HUDEP-2 (cell line): ENCODE data around the gene SDR39U1.

ENCODE experiments used
- DNase-seq, 76 experiments: peaks; one replicate each; lab custom pipeline; 2025; ENCODE audit not compliant: unreplicated experiment in 76 of 76; lab: John Stamatoyannopoulos, UW

SDR39U1 gene

DNA sequence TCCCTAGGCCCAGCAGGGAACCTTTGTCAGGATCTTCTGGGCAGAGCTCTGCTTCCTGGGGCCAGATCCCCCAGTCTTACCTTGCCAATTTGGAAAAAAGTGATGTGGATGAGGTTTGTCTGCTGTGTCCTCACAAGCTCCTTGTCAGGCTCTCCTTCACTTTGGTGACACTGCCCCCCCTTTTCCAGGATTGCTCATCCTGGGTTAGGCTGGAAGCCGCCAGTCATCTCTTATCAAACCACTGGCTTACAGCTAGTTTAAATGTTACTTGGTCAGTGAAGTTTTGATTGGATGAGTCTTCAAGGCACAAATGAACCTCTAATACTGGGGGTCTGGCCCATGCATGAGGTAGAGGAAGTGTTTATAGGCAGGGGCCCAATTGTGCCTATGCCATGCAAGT lies 28.5 kb downstream of the SDR39U1 start:
- no peak for DNase-seq

- peak in 29 of 76 experiments; percentile 5 to 53 (median 26) for DNase-seq
Measured at GRCh38 chr14:24411443-24412389, 30.9 kb downstream of the SDR39U1 start.

- no peak for DNase-seq
Measured at GRCh38 chr14:24409956-24410355, 32.6 kb downstream of the SDR39U1 start.

DNA sequence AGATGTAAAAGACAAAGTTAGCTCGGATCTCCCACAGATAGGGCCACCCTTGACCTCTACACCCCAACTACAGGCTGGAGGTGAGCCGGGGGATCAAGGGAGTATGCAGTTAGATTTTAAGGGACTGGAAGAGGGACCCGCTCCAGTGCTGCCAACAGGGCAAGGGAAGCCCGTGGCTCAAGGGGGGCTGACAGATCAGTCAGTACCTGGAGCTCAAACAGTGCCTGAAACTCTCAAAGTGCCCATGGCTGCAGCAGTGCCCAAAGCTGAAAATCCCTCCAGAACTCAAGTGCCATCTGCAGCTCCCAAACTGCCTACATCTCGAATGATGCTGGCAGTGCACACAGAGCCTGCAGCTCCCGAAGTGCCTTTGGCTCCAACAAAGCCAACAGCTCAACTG lies 33.4 kb downstream of the SDR39U1 start:
- no peak for DNase-seq

DNA sequence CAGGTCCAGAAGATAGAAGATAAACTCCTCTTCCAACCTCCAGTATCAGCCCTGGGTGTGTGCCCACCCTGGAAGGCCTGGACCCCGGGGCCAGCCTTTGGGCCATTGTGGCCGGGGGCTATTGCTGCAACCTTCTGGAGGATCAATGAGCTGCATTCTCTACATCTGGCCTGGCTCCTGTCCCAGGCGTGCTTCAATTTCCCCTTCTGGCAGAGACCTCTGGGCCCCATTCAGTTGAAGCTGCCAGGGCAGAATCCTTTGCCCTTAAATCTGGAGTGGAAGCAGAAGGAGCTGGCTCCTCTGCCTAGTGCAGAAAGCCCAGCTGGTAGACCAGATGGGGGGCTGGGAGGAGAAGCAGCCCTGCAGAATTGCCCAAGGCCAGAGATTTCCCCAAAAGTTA lies 33.8 kb downstream of the SDR39U1 start:
- no peak for DNase-seq

DNA sequence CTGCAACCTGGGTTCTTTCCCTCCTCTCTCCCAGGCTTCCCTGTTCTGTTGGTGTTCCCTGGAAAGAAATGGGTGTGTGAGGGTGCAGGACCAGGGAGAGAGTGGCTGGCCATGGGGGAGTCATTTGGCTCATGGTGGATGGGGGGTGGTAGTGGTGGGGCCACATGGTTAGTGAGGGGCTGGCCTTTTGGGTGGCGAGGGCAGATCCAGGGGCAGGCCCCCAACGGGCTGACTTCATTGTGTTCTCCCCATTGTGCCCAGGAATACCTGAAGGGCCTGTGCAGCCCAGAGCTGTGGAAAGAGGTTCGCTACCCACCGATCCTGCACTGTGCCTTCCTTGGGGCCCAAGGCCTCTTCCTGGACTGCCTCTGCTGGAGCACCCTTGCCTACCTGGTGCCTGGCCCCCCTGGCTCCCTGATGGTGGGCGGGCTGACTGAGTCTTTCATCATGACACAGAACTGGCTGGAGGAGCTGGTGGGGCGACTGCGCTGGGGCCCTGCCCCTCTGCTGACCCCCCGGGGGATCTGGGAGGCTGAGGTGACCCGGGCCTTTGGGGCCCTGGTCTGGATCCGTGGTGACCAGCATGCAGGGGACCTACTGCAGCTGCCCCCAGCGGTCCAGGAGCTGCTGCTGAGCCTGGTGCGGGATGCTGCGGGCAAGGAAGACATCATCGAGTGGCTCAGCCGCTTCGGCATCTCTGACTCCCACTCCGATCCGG lies 34.8 kb downstream of the SDR39U1 start:
- no peak for DNase-seq

DNA sequence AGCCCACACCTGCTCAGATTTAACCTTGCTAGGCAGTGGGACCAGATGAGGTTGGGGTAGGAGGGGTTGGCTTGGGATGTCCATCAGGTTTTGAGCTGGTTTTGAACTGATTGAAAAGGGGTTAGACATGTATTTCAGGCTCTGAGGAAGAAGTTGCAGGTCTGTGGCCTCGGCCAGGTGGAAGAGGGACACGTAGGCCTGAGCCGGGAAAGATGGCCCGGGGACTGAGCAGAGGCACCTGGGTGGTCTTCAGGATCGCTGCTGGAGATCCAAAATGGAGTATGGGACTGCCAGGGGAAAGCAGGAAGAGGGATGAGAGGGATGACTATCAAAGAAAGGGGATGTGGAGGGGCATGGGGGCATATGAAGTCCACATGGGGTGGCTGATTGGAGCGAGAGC lies 36.2 kb downstream of the SDR39U1 start:
- DNase-seq = no peak

DNA sequence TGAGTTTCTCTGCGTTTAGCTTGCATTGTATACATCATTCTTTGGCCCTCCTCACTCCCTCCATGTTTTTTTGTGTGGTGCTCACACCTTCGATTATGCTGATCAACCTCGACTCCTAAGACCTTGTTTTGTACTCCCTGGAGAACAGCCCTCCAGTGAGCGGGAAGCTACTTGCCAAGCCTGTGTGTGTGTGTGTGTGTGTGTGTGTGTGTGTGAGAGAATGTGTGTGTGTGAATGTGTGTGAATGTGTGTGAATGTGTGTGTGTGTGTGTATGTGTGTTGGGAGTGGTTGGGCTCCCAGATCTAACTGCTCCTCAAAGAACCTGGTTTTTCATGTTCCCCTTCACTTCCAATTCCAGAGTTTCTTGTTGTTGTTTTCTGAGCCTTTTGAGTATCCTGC lies 37.8 kb downstream of the SDR39U1 start:
- DNase-seq = no peak

DNA sequence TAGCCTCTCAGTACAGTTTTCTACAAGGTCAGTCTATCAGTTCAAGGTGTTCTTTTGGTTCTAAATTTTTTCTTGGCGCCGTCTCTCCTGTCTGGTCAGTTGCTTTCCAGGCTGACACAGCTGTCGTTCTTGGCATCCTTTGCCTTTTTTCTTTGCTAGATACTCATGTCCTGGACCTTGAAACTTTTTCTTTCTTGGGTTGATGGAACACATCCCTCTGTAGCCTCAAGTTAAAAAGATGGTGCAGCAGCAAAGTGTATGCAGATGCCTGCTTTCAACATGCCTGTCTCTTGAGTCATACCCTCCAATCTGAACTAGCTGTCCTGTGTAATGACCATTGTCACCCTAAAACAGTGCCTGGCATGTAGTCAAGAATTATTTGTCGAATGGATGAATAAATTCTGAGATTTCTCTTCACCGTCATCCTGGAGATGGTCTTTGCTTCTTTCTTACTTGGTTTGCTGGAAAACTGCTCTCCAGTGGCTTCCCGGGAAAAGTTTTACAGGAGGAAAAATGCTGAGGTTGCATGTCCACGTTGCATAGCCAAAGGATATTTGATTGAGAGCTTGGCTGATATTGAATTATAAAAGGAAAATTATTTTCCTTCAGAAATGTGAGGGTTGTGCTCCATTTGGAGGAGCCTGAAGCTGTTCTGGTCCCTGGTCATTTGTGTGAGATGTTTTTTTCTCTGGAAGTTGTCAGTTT lies 39.1 kb downstream of the SDR39U1 start:
- no peak for DNase-seq

- DNase-seq = no peak
Measured at GRCh38 chr14:24401810-24402702, 40.5 kb downstream of the SDR39U1 start.

- no peak for DNase-seq
Measured at GRCh38 chr14:24399999-24400718, 42.4 kb downstream of the SDR39U1 start.

DNA sequence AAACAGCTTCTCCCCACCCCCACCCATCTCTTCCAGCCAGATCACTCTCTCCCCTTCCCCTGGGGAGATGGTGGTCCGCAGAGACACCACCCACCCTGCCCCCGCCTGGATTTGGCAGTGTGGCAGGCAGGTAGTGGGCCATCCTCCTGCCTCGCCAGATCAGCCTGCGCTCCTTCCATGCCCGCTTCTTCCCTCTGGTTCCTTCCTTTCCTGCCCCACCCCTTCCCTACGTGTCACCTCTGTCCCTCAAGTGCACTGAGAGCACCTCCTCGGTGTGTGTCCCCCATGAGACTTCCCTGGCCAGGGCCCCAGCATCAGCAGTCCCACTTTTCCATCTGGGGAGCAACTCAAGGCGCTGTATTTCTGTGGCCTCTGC lies 43.1 kb downstream of the SDR39U1 start:
- no peak for DNase-seq

- no peak for DNase-seq
Measured at GRCh38 chr14:24398653-24399446, 43.7 kb downstream of the SDR39U1 start, which contains the start of gene NYNRIN. Gene NYNRIN, plus strand, starts transcription at chr14:24399003. Its CDS starts 244 bp downstream, at chr14:24399247.

DNA sequence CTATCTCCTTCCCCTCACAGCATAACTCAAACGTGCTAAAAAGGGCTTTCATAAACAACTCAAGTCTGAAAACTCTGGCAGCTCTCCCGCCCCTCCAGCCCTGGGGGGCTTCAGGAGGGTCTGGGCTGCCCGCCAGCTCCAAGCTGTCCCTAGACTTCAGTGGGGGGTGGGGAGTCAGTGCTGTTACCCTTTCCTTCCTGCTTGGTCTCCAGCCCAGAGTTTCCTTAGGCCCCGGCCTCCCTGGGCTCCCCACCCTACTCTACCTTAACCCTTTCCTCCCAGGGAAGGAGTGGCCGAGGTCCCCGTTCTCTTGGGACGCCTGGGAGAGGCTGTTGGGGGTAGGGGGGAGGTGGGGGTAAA lies 44.3 kb downstream of the SDR39U1 start:
- no peak for DNase-seq

DNA sequence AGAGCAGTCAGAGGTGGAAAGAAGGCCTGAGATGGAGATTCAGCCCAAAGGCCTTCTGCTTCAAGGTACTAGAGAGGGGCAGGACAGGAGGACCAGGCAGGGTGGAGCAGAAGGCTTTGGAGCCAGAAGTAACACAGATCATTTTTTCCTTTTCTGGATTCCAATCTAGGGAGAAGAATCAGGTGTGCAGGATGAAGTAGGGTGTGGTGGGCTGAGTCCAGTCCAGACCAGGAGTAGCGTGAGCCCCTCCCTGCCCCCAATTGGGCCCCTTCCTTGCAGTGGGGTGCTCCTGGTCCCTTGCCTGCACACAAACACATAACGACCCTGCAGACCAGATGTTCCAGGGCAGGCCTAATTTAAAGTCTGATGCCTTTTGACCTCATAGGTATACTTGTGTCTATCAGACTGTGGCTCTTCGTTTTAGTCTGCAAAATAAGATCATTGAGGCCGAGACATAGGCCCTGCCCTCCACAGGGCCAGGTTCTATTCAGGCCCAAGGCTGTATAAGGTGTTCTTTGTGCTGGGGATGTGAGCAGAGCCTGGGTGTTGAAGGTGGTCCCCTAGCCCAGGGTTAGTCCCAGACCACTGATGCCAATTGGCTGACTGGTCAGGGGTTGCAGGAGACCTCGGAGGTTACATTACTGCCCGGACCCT lies 44.8 kb downstream of the SDR39U1 start:
- DNase-seq = no peak

GRCh38 chr14:24395609-24396582 lies 46.7 kb downstream of the SDR39U1 start:
- DNase-seq = no peak

- peak in 5 of 76 experiments; percentile 3 to 16 (median 7) for DNase-seq
Measured at GRCh38 chr14:24394275-24394674, 48.3 kb downstream of the SDR39U1 start.
